GM12872 (cell line): Measurements from ENCODE around the gene AKT2.
A peak's percentile ranks its signal among the peaks of the same experiment; 100 is the strongest.

ENCODE experiments used
- CTCF ChIP-seq: IDR thresholded peaks from 3 replicates; pipeline ENCODE4 v1.5.1; 2011; ENCODE audit warnings: low read depth, mild to moderate bottlenecking, low read length, moderate library complexity; ENCODE audit not compliant: insufficient read depth

AKT2 gene

GRCh38 chr19:40224342-40225150 lies 60.6 kb downstream of the AKT2 start:
- no peak for TF ChIP-seq CTCF

GRCh38 chr19:40223135-40223822 lies 61.9 kb downstream of the AKT2 start:
- TF ChIP-seq CTCF: no peak

GRCh38 chr19:40221858-40222619 lies 63.1 kb downstream of the AKT2 start:
- peak; percentile 74 for TF ChIP-seq CTCF

DNA sequence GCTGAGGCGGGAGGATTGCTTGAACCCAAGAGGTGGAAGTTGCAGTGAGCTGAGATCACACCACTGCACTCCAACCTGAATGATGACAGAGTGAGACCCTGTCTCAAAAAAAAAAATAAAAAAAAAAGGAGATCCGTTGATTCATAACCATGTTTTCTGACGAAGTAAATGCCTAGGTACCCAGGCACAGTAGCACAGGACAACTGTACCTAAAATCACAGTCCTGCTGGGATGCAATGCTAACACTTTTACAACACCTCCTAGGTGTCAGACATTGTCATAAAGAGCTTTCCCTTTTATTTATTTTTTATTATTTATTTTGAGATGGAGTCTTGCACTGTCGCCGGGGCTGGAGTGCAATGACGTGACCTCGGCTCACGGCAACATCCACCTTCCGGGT lies 64.5 kb downstream of the AKT2 start:
- no peak for TF ChIP-seq CTCF

GRCh38 chr19:40219721-40220276 lies 65.3 kb downstream of the AKT2 start:
- no peak for TF ChIP-seq CTCF

DNA sequence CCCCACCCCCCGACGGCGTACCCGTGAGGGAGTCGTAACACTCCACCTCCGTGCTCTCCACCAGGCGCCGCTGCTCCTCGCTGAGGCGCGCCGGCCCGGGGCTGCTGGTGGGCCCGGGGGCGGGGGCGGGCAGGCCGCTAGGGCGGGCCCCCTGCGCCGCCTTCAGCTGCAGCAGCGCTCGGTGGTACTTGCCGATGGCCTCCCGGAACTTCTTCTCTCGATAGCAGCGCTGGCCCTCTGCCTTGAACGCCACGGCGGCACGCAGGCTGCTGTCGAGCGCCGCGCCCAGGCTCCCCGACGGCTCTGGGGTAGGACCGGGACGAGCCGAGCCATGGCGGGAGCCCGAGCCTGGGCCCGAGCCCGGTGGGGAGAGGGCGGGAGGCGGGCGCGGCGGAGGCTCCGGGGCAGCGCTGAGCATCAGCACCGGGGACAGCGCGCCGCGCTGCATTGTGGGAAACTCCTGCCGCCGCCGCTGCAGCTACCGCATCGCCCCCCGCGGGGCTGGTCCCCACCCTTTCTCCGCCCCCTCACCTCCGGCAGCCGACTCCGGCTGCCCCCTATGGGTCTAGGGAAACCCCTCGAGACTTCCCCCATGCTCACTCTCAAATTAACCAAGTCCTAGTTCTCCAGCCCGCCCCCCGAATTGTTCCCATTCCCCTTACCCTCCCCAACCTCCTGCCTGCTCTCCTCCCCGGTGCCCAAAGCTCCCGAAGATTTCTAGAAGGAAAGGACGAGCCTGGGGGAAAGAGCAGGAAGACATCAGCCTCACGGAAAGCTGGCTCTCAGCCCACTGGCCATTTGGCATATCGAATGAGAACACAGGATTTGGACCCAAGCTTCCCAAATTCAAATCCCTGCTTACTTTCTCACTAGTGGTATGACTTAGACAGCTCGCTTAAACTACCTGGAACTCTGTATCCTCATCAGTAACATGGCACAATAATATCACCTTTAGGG lies 66.9 kb downstream of the AKT2 start, which contains the start of gene TTC9B:
Gene TTC9B, minus strand, starts transcription at position 451 of the 957 bp plus-strand sequence. Its CDS starts 3 bp downstream, at position 448.
- no peak for TF ChIP-seq CTCF
